Muscle of arm (tissue), 14 donors: ENCODE results near the gene PKN2. TPM values are rescaled to one million over a fixed set of nuclear protein-coding genes. Genes with fewer than 3 reads are reported as not detected.
A peak's percentile ranks its signal among the peaks of the same experiment; 100 is the strongest.

ENCODE experiments used
- DNase-seq: peaks from one replicate; pipeline ENCODE4 v3.0.0-alpha.2; 2013
- long read RNA-seq, 11 donors: transcript quantifications; one replicate each; lab custom pipeline, GENCODE V29; 2026
- polyA plus RNA-seq, 12 donors: library from polyadenylated mRNA; unstranded; fragments of 120-200 nt; gene quantifications; one replicate each; pipeline ENCODE4 v1.2.1, GENCODE V29; 2013; ENCODE audit not compliant: insufficient read length in 12 of 12

The PKN2 gene
- 10 to 100 TPM in 11 of 12 donors, not detected in 1; 29.0 to 65.5 (median 41.5) TPM for polyA plus RNA-seq
- long read RNA-seq, donor 1, full-length matches to known transcripts, result 4 of 23 reads
- long read RNA-seq, donor 1, partial matches to known transcripts, result 19 of 23 reads
- long read RNA-seq, donor 1, other reads (novel, unspliced or antisense), result 0 of 23 reads
- long read RNA-seq, donor 2, full-length matches to known transcripts, result 3 of 3 reads
- long read RNA-seq, donor 2, partial matches to known transcripts, result 0 of 3 reads
- long read RNA-seq, donor 2, other reads (novel, unspliced or antisense), result 0 of 3 reads
- long read RNA-seq, donor 3, partial matches to known transcripts, result 0 of 1 reads
- long read RNA-seq, donor 3, other reads (novel, unspliced or antisense), result 0 of 1 reads
- long read RNA-seq, donor 4, result 0 reads
- long read RNA-seq, donor 5, full-length matches to known transcripts, result 6 of 11 reads
- long read RNA-seq, donor 5, partial matches to known transcripts, result 5 of 11 reads
- long read RNA-seq, donor 5, other reads (novel, unspliced or antisense), result 0 of 11 reads
- long read RNA-seq, donor 6, partial matches to known transcripts, result 0 of 2 reads
- long read RNA-seq, donor 6, other reads (novel, unspliced or antisense), result 0 of 2 reads
- long read RNA-seq, donor 7, result 0 reads
- long read RNA-seq, donor 8, full-length matches to known transcripts, result 6 of 17 reads
- long read RNA-seq, donor 8, partial matches to known transcripts, result 11 of 17 reads
- long read RNA-seq, donor 8, other reads (novel, unspliced or antisense), result 0 of 17 reads
- long read RNA-seq, donor 9, full-length matches to known transcripts, result 3 of 10 reads
- long read RNA-seq, donor 9, partial matches to known transcripts, result 7 of 10 reads
- long read RNA-seq, donor 9, other reads (novel, unspliced or antisense), result 0 of 10 reads
- long read RNA-seq, donor 10, full-length matches to known transcripts, result 4 of 11 reads
- long read RNA-seq, donor 10, partial matches to known transcripts, result 7 of 11 reads
- long read RNA-seq, donor 10, other reads (novel, unspliced or antisense), result 0 of 11 reads
- long read RNA-seq, donor 11, full-length matches to known transcripts, result 4 of 14 reads
- long read RNA-seq, donor 11, partial matches to known transcripts, result 10 of 14 reads
- long read RNA-seq, donor 11, other reads (novel, unspliced or antisense), result 0 of 14 reads

DNA sequence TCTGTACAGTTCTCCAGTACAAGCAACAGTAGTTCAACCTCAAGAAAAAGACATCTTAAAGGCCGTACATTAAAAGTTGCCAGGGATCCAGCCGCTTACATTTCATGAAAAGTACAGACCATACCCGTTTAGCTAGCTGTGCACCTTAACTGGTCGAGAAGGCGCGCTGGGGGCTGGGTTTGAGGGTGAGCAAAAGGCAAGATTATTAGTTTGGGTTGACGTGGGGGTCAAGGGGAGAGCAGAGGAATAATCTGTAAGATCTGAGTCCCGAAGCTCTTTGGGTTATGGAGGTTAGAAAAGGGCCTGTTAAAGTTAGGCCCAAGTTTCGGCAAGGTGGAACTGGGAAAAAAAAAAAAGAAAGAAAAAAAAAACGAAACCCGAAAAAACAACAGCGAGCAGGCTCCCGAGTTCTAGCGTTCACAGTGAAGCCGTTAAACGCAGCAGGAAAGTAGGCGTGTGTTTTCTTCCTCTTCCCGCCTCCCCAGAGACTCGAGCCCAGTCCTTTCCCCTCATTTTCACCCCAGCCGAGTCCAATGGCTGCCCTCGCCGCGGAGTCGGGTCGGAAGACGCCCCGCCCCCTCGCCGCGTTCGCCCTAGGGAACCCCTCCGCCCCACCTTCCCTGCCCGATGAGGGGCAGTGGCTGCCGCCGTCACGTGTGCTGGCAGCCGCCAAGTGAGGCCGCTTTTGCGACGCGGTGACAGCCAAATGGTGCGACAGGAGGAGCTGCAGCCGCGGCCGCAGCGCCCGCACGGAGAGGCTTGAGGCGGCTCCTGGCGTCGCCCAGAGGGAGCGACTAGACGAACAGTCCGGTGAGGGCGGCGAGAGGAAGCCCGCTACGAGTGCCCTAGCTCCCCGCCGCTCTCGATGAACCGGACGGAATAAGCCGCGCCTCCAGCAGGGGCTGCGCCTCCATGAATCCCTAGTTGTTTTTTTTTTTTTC, at the start of gene PKN2:
Gene PKN2 (plus strand): TSS at position 733 of the 941 bp plus-strand sequence. CDS start 308 bp downstream, outside the sequence.
- peak; percentile 98 for DNase-seq

DNA sequence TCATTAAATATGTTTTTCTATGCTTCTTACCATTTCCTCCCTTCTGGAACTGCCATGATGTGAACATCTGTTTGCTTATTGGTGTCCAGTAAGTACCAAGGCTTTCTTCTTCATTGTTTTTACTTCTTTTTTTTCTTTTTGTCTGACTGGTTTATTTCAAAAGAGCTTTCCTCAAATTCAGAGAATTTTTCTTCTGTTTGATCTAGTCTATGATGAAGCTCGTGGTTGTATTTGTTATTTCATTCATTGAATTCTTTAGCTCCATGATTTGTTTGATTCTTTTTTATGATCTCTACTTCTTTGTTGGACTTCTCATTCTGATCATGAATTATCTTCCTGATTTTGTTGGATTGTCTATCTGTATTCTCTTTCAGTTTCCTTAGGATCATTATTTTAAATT, 49.5 kb upstream of the PKN2 start:
- no peak for DNase-seq

DNA sequence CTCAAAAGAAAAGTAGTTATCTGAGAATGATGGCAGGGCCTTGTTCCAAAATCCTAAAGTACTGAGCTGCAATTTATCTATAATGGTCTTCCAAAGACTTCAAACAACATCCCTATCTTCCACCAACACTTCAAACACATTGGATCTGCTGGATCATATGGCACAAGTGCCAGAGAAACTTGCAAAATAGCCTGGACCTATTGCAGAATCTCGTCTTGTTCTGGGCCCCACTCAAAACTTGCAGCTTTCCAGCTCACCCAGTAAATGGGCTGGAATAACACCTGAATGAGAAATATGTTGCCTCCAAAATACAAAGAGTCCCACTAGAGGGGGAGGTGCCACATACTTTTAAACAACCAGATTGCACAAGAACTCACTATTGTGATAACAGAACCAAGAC, 44.0 kb upstream of the PKN2 start:
- no peak for DNase-seq

DNA sequence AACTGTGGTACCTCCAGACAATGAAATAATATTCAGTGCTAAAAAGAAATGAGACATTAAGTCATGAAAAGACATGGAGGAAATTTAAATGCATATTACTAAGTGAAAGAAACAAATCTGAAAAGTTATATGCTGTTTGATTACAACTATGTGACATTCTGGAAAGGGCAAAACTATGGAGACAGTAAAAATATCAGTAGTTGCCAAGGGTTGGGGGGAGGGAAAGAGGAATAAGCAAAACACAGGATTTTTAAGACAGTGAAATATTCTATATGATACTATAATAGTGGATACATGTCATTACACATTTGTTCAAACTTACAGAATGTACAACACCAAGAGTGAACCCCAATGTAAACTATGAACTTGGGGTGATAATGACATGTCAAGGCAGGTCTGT, 38.2 kb upstream of the PKN2 start:
- no peak for DNase-seq

DNA sequence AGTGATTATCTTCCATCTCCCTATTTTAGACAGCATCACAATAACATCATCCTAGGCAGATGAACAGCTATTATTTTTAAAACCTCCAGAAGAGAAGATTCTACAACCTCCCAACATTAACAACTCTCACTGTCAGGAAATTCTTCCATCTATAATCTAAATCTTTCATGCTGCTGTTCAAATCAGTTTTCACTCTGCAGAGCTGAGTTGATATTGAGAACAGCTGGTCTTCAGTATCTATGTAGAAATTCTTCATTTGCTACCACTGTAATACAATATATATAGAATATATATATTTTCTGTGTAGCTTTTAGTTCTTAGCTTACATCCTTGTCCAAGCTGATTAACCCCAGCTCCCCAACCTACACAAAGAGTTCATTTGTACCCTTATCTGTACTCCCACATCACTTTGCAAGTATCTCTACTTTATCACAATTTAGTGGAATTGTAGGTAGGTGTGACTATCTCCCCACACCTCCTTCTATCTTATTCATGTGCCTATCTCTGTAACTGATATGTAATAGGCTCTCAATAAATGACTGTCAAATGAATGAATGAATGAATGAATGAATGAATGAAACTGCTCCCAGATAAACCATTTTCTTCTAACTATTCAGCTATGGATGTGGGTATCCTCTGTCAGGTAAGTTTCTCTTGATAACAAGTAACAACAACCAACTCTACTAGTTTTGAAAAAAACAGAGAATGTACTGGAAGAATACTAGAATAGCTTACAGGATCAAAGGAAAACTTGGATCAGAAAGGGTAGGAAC, 37.4 kb upstream of the PKN2 start:
- no peak for DNase-seq

DNA sequence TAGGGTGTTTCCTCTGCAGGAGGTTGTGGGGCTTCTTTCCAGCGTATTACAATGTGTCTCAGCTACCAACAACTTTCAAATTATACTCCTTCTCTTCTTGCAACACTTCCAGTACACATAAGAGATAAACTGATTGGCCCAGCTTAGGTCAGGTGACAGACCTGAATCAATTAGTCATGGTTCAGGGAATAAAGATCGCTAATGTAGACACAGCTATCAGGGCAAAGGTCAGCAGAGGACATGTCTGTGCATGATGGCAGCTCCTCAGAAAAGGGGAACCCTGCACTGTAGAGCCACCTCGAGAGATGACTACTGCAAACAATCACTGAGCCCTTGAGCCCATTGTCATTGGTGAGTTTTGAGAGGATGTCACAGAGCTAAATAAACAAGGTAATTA, 36.8 kb upstream of the PKN2 start:
- DNase-seq, result no peak

DNA sequence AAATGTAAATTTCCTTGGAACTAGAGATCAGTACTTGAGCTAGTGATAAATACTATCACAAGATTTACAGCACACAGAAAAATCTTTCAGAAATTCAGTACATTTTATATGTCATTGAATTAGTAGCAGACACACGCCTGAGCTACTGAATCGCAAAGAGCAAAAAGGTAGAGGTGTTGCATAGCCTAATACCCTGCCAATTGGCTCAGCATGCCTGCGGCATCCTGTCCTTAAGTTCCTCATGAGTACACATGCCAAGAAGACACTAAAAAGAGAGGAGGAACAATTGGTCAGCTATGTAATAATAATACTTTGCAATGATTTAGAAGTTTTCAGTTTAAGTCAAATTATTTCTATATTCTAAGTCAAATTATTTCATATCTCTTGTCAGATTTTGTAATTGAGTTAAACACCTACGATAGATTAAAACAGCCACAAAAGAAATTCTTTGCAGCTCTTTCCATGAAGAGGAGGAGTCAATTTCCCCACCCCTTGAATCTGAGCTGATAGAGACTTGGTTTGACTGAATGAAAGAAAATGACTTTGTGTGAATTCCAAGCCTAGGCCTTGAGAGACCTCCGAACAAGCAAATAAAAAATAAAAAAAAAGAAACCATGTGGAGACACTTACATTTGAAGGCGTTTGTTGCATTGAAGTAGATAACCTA, 36.2 kb upstream of the PKN2 start:
- DNase-seq, result no peak

DNA sequence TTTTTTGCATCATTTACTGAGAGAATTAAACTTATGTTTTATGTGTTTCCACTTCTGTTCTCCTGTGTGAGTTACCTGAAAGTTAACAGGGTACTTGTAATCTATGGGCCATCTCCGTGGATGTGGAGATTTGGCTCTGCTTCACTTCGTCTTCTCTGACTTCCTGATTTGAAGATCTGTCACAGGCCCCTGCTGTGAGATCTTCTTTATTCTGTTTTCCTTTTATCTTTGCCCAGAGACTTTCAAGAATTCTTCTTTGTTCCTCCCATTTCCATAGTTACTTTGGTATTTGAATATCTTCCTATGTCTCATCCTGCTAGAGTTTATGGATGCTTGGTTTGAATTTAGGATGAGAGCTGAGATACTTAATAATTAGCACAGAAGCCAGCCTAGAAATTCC, 35.4 kb upstream of the PKN2 start:
- no peak for DNase-seq

DNA sequence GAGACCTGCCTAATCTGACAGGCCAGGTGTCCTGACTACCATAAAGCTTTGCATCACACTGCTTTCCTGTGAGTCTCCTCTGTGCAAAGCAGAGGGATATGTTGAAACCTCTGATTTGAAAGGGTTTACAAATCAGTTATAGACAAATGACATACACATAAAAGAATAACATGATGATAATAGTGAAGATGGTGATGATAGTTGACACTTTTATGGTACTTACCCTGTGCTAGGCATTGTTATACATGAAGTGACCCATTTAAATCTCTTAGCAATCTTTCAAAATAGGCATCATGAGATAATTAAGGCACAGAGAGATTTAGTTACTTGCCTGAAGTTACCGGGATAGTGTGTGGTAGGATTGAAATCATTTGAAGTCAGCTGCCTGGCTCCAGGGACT, 34.1 kb upstream of the PKN2 start:
- no peak for DNase-seq

DNA sequence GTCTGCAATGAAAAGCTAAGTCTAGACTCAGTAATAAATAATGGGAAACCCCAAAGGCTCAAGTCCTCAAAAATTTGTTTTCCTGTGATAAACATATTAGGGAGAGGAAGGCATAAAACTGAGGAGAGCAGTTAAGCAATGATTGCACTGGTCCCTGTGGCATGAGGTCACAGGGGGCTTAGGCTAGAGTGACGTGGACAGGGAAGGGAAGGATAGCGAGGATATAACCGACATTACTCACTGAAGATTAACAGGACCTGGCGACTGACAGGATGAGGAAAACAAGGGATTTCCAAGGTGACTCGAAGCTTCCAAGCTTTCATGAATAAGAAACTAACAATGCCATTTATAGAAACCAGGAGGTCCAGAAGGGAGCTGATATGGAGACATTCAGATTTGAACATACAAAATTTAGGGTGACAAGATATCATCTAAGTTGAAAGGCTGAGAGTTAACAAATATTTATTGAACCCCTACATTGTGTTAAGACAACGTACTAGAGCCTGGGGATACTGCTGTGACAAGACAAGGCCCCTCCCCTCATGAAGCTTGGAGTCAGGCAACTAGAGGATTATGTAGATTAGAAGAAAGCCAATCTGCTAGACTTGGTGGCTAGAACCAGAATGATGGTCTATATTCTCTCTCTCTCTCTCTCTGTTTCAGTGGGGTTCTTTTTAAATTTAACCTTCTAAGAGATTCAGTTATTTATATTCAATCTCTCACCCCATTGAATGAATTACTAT, 33.2 kb upstream of the PKN2 start:
- DNase-seq, result no peak

DNA sequence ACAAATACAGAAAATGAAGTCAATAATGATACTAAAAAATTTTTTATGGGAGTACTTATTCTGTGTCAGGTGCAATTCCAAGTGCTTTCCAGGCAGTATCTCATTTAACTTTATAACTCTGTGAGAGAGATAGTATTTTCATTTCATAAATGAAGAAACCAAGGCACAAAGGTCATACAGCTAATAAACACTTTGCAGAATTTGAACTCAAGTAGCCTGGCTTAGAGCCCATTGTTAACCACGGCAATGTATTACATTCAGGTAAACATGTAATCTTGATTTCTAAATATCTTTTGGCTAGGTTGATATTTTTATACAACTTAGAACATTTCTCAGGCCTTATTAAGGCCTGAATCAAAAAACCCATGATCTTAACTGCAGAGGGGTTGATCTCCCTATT, 28.9 kb upstream of the PKN2 start:
- DNase-seq, result no peak

DNA sequence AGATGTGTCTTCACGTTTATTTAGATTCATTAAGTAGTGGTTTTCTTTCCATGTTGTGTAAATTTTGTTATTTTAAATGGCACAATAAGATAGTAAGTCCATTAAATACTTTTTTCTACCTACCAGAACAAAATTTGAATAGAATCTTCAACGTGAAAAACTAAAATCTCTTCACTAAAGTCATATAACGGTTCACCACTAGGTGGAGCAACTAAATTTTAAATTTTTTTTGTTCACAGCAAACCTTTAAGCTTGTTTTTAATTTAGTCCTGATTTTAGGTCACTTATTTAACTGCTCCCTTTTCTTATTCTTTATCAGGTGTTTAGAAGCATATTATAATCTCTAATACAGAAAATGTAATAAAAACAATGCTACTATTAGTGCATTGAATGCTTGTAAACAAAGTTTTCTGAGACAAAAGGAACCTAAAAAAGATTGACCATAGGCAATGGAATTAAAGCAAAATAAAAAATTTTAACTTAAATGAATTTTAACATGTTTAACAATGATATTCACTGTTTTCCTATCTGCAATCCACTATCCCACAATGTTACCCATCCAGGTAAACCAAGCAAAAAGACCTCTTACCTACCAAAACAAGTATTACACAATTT, 28.3 kb upstream of the PKN2 start:
- DNase-seq, result peak; percentile 24

DNA sequence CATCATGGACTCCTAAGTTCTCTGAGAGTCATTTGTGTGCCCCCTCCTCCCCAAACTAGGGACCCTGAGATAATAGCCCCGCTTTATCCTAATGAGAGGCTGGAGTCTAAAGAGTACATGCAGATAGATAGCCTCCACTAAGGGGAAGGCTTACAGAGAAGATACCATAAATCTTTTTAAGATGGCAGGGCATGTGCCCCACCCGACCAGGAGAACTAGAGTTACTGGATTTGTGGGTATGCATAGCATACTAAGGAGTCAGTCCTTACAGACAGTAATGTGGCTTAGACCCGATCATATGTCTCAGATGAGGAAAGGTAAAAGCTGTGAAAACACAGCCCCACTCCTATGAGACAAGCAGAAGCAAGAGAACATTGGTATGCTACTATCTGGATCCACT, 25.7 kb upstream of the PKN2 start:
- DNase-seq, result no peak

DNA sequence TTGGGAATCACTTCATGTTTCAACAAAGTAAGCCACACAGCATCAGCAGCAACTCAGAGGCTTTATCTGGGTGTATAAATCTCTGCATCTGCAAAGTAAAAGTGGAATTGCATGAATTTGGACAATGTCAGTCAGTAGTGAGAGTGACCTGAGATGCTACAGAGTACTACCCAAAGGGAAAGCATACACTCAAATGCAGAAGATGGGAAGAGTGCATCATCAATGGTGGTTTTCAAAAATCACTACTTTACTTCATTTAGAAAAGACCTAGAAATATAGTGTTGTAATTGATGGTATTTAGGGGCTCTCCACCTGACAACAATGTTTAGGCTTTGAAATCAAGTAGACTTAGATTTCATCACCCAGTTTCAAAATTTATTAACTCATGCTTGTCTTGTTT, 24.5 kb upstream of the PKN2 start:
- no peak for DNase-seq

DNA sequence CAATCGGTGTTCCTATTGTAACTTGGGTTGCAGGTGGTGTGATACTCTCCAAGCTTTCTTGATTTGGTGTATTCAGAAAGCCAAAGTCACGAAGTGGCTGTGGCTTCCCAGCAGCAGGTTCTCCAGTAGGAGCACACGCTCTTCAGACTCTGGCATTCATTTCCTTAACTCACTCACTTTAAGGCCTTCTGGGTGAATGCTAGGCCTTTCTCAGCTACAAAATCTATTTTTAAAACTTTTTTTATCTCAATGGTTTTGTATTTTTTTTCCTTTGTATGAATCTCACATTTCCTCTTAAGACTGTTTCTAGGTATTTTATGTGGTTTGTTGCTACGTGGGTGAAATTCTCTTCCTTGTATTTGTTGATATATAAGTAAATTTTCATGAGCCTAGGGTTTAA, 22.9 kb upstream of the PKN2 start:
- no peak for DNase-seq

DNA sequence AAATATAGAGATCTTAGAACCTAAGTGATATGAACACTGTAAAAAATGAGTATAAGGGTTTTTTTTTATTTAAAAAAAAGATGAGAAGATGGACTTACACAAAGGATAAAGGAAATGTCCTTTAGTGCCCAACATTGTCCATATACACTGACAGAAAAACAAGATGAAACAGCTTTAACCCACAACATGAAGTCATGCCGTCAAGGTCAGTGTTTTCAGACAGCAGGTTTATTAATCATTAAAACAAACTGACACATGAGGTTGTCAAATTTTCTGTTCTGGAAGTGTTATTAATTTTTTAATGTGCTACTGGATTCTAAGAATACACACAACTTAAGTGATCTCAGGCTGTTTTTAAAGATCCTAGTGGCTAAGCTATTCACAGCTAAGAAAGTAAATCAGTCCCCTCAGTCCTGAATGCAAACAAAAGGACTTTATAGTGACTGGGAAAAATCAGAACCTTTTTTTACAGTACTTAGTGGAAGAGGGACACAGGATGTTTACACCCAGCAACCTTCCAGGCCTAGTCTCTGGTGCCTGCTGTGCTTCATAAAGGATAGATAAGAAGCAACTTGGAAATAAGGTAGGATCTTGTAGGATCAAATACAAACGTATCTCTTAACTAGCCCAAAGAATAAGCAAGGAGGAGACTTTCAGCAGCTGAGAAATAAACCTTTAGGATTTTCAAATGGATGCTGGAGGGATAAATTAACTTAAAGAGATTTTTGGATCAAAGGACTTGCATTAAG, 21.9 kb upstream of the PKN2 start:
- no peak for DNase-seq

DNA sequence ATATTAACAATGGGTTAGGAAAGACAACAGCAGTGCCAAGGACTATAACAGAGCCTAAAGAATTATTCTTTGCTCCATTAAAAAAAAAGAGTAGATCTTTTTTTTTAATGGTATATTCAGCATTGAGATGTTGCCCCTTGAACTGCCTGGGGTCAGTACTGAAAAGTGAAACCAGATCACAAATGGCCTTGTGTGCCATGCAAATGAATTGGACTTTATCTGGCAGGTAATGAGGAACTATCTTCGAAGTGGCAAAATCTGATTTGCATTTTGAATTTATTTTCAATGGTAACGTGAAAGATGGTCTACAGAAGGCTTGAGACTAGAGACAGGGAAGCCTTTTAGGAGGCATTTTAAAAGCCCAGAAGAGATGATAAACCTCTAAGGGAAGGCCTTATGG, 21.4 kb upstream of the PKN2 start:
- no peak for DNase-seq

DNA sequence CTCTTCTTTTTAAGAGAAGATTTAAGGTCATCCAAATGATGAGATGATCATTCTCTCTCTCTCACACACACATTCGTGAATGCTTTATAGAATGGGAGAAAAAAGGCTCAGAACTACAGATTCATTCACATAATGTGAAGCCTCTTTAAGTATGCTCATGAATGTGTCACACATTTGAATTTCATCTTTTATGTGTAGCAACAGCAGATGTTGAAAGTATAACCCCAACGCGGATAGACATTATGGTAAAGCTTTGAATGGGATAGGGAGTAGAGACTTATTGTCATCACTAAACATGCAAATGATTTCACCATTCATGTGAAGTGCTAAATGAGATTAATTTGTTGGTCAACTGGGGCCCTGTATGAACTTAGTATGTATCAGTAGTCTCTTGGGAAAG, 15.7 kb upstream of the PKN2 start:
- no peak for DNase-seq
